Esophagus muscularis mucosa (tissue), 4 donors: ENCODE results near the gene ZNF780A.

Experiments used
- EP300 ChIP-seq: sonication (generic); formaldehyde crosslinking; IDR thresholded peaks from one replicate; pipeline ENCODE4 v1.6.1; 2017; ENCODE audit warnings: antibody characterized with exemption
- POLR2A ChIP-seq: fragments of 450-650 bp; IDR thresholded peaks from one replicate; pipeline ENCODE4 v1.6.1; 2017; ENCODE audit warnings: antibody characterized with exemption, moderate library complexity, mild to moderate bottlenecking, low read depth
- POLR2AphosphoS5 ChIP-seq, 2 donors: sonication (generic); formaldehyde crosslinking; IDR thresholded peaks; one replicate each; pipeline ENCODE4 v1.6.1; 2017; ENCODE audit warnings: antibody characterized with exemption in 2 of 2
- TF ChIP-seq, protein P1 (sequence below), 3 experiments: fragments of 200-600 bp in 2 of 3; fragments of 450-650 bp in 1 of 3; sonication (generic) in 2 of 3; IDR thresholded peaks; one replicate each; pipeline ENCODE4 v1.5.1; 2017 to 2019; ENCODE audit warnings: antibody characterized with exemption in 3 of 3, mild to moderate bottlenecking in 2 of 3, moderate library complexity in 1 of 3

DNA sequence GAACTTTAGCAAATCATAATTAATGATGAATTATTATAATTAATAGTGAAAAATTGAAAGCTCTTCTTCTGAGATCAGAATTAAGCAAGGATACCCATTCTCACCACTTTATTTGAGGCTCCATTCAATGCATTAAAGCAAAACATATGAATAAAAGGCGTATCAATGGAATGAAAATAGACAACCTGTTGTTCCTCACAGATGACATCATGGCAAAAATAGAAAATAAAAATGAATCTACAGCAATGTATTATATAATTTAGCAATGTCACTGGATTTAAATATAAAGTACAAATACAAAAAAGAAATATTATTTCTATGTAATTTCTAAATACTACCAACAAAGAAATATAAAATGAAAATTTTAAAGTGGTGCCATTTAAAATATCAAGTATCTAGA is 11.1 kb upstream of the ZNF780A start:
- TF ChIP-seq, protein P1, sequence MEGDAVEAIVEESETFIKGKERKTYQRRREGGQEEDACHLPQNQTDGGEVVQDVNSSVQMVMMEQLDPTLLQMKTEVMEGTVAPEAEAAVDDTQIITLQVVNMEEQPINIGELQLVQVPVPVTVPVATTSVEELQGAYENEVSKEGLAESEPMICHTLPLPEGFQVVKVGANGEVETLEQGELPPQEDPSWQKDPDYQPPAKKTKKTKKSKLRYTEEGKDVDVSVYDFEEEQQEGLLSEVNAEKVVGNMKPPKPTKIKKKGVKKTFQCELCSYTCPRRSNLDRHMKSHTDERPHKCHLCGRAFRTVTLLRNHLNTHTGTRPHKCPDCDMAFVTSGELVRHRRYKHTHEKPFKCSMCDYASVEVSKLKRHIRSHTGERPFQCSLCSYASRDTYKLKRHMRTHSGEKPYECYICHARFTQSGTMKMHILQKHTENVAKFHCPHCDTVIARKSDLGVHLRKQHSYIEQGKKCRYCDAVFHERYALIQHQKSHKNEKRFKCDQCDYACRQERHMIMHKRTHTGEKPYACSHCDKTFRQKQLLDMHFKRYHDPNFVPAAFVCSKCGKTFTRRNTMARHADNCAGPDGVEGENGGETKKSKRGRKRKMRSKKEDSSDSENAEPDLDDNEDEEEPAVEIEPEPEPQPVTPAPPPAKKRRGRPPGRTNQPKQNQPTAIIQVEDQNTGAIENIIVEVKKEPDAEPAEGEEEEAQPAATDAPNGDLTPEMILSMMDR (IDR thresholded peaks at IDR 0.05), result no peak
- TF ChIP-seq POLR2A (no peak), EP300 (no peak), POLR2AphosphoS5 (IDR thresholded peaks at IDR 0.05) (no peak)
